Measurements from ENCODE around the gene FGFBP2.

DNA sequence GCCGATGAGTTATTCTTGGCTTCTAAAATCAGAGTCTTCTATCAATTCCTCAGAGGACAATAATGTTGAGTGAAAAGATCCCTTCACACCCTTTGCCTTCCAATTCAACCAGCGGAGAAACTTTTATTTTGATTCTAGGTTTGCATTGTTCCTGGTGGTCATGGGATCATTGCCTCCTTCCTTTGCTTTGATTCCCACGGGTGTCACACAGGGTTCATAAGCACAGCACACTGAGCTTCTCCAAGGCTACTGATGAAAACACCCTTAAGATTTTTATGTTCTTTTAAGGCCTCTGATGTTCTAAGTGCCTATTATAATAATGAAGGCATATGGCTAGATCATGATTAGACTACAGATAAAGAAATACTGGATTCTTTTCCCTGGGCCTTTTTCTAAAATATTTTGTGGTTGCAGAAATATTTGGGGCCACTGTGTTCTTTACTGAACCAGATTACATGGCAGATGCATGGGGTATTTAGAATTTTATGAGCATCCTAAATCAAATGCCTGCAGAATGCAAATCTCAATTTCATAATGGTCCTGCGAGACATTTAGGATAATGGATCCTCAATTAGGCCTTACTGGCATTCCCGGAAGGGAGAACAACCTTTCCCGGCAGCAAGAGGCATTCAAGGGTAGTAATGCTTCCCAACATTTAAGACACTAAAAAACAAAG, 43.9 kb upstream of the FGFBP2 start:
- no peak for TF ChIP-seq CTCF (IDR thresholded peaks at IDR 0.05; ENCODE audit: insufficient read depth, low read depth, low read length)
- no peak for TF ChIP-seq EZH2 (IDR thresholded peaks at IDR 0.05; ENCODE audit: insufficient read depth, low read length)

All from astrocyte (in vitro differentiated cells and primary cell).